ENCODE results near the gene SCN7A. TPM values are rescaled to one million over a fixed set of nuclear protein-coding genes. Genes with fewer than 3 reads are reported as not detected.

SCN7A gene
- total and polyA plus RNA-seq, 12 donors = 2.6 to 19.7 (median 7.7) TPM

GRCh38 chr2:166454006-166454595, 39.9 kb downstream of the SCN7A start:
- H3K4me1 ChIP-seq (replicated peaks in 1 of 2) = no peaks in the 10 kb centered on the region

GRCh38 chr2:166451468-166451867, 42.6 kb downstream of the SCN7A start:
- TF ChIP-seq CTCF (IDR thresholded peaks at IDR 0.05) = no peak
- no peak for TF ChIP-seq POLR2A (IDR thresholded peaks at IDR 0.05)
- Histone ChIP-seq H3K36me3 (replicated peaks in 1 of 2) (no peaks in the 10 kb centered on the region), H3K27ac (no peak overlapping the region), H3K4me3 (no peak overlapping the region), H3K4me1 (replicated peaks in 1 of 2) (no peaks in the 10 kb centered on the region), H3K9me3 (replicated peaks in 1 of 3) (no peaks in the 10 kb centered on the region), H3K27me3 (no peaks in the 10 kb centered on the region)
- 70 to 84% (median 73%) methylated on average over 1 of the region's 1 CpG for WGBS, 4 donors
- DNase-seq = no peak
- intact Hi-C loops (cut with DNase I) = no loop called here

More at GRCh38 chr2:166454006-166454595, 39.9 kb downstream of the SCN7A start:
- TF ChIP-seq POLR2A (IDR thresholded peaks at IDR 0.05) (no peak), CTCF (IDR thresholded peaks at IDR 0.05) (no peak)
- Histone ChIP-seq H3K4me3 (no peak overlapping the region), H3K27me3 (no peaks in the 10 kb centered on the region), H3K27ac (no peak overlapping the region), H3K36me3 (replicated peaks in 1 of 2) (no peaks in the 10 kb centered on the region), H3K9me3 (replicated peaks in 1 of 3) (no peaks in the 10 kb centered on the region)
- WGBS, 4 donors = 51 to 77% (median 61%) methylated on average over 2 of the region's 2 CpGs
- DNase-seq = no peak
- intact Hi-C loops (cut with DNase I) = no loop called here

DNA sequence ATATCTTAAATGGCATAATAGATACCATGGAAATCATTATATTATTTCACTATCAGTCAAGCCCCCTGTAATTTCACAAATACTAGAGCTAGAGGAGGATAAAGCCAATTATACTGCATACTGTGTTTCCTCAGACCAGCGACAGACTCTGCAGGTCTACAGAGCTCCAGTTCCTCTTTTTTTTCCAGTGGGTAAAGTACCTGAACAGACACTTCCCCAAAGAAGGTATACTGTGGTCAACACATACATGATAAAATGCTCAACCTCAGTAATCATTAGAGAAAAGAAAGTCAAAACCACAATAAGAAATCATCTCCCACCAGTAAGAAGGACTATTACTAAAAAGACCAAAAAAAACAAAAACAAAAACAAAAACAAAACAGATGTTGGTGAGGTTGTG, 44.6 kb downstream of the SCN7A start:
- H3K27me3 ChIP-seq = no peaks in the 10 kb centered on the region
- no peaks in the 10 kb centered on the region for H3K36me3 ChIP-seq (replicated peaks in 1 of 2)
- no peak for TF ChIP-seq POLR2A (IDR thresholded peaks at IDR 0.05)
- no peak for TF ChIP-seq CTCF (IDR thresholded peaks at IDR 0.05)
- H3K9me3 ChIP-seq (replicated peaks in 1 of 3) = no peaks in the 10 kb centered on the region
- WGBS, 4 donors = 28 to 77% (median 60%) methylated on average over 1 of the region's 1 CpG
- no peak overlapping the region for H3K4me3 ChIP-seq
- no peak overlapping the region for H3K27ac ChIP-seq
- intact Hi-C loops (cut with DNase I) = no loop called here
- DNase-seq = no peak
- H3K4me1 ChIP-seq (replicated peaks in 1 of 2) = no peaks in the 10 kb centered on the region

DNA sequence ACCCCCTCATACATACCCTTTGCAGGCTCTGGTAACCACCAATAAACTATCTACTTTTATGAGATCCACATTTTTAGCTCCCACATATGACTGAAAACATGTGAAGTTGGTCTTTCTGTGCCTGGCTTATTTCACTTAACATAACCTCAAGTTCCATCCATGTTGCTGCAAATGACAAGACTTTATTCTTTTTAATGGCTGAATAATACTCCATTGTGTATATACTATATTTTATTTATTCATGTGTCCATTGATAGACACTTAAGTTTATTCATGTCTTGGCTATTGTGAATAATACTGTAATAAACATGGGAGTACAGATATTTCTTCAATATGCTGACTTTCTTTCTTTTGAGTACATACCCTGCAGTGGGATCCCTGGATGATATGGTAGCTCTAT, 45.9 kb downstream of the SCN7A start:
- H3K9me3 ChIP-seq (replicated peaks in 1 of 3) = no peaks in the 10 kb centered on the region
- TF ChIP-seq CTCF (IDR thresholded peaks at IDR 0.05) (no peak), POLR2A (IDR thresholded peaks at IDR 0.05) (no peak)
- no peaks in the 10 kb centered on the region for H3K4me1 ChIP-seq (replicated peaks in 1 of 2)
- no peaks in the 10 kb centered on the region for H3K36me3 ChIP-seq (replicated peaks in 1 of 2)
- no peak overlapping the region for H3K27ac ChIP-seq
- H3K27me3 ChIP-seq = no peaks in the 10 kb centered on the region
- intact Hi-C loops (cut with DNase I) = no loop called here
- DNase-seq = no peak
- no peak overlapping the region for H3K4me3 ChIP-seq

Measured in adrenal gland (tissue), 12 donors.